SK-MEL-5 (cell line): Measurements from ENCODE around the gene RIMBP2. TPM values are rescaled to one million over a fixed set of nuclear protein-coding genes. Genes with fewer than 3 reads are reported as not detected.
"Not testable (repeated sequence)": the region's sequence is repeated elsewhere in the genome, so short reads cannot be mapped to it uniquely, and the experiment has no call there.

ENCODE experiments used
- DNase-seq: peaks from one replicate; pipeline ENCODE4 v3.0.0-alpha.2; 2016; ENCODE audit warnings: low read depth, low spot score
- in situ Hi-C: cut with HindIII; loops from 2 replicates; pipeline ENCODE4 v1.10.0; 2016; ENCODE audit warnings: low sequenced_read_pairs, high pct_unique_total_duplicates, low pct_unique_long_range_greater_than_20kb
- total RNA-seq: library from RNA; depleted of rRNA; stranded (reverse); fragments of >200 nt; shearing (Covaris generic); gene quantifications from 2 replicates; pipeline ENCODE4 v1.2.3, GENCODE V29; 2014

RIMBP2 gene
- total RNA-seq, 1 experiment from 2014 or later, result not detected

DNA sequence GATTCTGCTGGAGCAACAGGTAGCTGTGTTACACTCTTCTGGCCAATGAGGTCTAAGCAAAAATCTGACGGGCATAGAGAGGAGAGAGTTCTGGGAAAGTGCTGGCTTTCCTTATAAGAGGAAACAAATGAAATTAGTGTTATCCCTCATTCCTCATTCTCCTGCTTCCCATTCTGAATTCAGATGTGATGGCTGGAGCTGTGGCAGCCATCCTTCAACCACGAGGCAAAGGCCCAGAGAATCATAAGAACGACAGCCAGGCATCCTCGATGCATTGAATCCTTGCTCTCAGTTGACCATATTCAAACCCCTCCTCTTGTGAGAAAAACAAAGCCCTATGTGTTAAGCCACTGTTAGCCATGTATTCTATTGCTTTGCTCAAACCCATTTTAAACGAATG lies 27.5 kb upstream of the RIMBP2 start:
- no peak for DNase-seq
- in situ Hi-C loops, result no loop called here

DNA sequence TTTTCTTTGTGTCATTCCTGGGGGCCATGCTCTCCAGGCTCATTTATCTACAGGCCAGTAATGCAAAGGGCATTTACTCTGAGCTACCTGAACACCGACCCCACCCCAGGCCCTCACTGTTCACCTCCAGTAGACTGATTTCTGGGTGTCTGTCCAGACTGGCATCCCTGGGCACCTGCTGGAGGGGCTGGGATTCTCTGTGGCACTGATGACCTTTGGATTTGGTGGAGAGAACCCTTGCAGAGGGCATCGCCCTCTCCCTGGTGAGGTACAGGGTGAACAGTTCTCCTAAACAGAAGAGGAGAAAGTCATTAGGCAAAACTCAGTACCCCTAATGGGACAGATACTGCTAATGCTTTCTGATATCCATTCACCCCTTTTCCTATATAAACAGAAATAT lies 27.1 kb upstream of the RIMBP2 start:
- no peak for DNase-seq
- in situ Hi-C loops, result no loop called here

DNA sequence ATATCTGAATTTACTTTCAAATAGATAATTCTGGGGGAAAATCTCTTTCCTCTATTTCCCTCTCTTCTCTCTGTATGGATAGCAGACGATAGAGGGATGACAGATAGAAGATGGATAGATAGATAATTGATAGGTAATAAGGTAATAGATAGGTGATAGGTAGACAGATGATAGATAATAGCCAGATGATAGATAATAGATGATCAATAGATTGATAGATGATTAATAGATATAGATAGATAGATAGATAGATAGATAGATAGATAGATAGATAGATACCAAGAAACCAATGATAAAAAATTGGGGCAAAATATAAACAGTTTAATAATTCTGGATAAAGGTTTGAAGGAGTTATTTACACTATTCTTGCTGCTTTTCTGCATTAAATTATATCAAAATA lies 26.6 kb upstream of the RIMBP2 start:
- in situ Hi-C loops, result no loop called here
- DNase-seq, result no peak

DNA sequence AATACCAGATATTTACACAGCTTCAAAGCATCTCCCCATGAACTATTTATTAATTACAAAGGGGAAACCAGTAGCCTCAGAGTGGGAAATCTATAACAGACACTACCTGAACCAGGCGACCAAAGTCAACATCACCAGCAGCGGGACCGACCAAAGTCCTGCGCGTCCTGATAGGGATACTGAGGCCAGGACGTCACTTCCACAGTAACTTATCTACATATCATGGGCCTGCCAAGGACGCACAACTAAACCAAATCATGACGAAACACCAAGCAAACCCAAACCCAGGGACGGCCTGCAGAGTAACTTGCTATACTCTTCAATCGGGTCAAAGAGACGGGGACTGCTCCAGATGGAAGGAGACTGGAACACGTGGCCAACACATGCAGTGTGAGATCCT lies 26.0 kb upstream of the RIMBP2 start:
- DNase-seq, result no peak
- in situ Hi-C loops, result no loop called here

DNA sequence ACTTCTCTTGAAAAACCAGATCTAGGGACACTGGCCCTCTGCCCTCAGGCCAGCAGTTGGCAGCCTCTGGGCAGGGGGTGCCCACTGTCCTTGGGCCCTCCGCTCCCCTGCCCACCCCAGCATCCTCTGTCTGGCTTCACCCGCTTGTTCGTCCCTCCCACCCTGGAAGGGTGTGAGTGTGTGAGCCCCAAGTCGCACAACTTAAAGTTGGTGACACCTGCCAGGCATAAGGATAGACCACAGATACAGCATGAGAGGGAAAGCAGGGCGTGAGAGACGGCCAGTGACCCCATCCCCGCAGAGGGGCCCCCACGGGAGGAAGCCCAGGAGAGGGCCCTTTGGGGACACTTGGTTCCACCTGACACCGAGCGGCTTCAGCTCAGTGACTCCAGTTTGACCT lies 23.5 kb upstream of the RIMBP2 start:
- no peak for DNase-seq
- in situ Hi-C loops, result no loop called here

DNA sequence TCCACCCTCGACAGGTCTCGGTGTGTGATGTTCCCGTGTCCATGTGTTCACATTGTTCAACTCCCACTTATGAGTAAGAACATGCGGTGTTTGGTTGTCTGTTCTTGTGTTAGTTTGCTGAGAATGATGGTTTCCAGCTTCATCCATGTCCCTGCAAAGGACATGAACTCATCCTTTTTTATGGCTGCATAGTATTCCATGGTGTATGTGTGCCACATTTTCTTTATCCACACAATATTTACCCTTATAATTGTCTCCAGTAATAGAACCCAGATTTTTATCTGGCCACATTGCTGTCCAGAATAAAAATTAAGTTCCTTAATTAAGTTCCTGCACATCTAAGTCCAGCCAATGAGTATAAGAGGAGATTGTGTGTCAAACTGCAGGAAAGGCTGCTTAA lies 22.3 kb upstream of the RIMBP2 start:
- DNase-seq, in situ Hi-C loops: not testable (repeated sequence)

DNA sequence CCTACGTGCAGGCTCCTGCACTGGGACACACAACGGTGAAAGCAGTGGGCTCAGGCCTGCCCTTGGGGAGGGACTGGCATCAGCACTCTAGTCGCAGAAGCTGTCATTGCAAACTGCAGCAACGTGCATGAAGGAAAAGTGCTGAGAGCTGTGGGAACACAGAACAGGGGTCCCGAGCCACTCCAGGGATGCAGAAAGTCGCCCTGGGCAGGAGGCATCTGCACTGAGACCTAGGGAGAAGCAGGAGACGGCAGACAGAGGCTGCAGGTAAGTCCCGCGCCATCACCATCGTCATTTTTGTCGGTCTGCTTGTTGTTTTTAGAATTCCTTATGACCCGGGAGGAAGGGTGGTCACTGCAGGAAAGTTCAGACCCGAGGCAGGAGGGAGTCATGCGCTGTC lies 21.6 kb upstream of the RIMBP2 start:
- in situ Hi-C loops, result no loop called here
- DNase-seq, result no peak

DNA sequence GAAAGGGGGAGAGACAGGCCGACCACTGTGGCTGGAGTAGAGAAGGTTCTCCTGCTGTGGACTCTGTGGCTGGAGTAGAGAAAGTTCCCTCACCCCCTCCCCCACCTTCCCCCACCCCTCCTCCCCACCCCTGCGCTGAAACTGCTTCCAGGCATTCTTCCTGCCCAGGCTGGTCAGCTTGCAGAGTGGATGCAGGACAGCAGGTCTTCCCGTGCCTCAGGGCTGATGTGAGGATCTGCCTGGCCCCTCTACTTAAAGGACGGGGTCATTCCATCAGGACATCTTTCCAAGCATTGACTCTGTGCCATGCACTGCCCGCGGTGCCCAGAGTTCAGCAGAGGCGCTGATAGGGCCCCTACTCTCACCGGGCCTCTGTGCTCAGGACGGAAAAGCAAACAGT lies 13.2 kb upstream of the RIMBP2 start:
- no peak for DNase-seq
- in situ Hi-C loops, result no loop called here

DNA sequence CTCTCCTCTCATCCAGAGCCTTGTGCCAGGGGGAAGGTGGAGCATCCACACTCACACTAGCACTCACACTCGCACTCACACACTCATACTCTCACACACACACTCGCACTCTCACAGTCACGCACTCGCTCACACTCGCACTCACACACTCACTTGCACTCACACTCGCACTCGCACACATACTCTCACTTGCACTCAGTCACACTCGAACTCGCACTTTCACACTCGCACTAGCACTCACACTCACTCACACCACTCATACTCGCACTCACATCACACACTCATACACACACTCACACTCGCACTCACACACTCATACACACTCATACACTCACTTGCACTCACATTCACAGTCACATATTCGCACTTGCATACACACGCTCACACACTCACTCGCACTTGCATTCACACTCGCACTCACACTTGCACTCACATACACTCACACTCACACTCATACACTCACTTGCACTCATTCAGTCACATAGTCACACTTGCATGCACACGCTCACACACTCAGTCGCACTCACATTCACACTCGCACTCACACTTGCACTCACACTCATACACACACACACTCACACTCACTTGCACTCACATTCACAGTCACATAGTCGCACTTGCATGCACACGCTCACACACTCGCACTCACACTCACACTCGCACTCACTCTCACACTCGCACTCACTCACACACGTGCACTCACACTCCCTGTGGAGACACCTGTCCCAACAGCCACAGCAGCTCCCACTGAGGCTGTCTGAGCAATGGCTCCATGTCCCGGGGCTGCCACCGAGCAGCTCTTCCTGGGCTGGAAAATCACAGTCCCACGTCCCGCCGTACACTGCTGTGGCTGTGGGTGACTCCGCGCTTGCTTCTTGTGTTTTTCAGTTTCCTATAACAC lies 12.3 kb upstream of the RIMBP2 start:
- in situ Hi-C loops, result no loop called here

DNA sequence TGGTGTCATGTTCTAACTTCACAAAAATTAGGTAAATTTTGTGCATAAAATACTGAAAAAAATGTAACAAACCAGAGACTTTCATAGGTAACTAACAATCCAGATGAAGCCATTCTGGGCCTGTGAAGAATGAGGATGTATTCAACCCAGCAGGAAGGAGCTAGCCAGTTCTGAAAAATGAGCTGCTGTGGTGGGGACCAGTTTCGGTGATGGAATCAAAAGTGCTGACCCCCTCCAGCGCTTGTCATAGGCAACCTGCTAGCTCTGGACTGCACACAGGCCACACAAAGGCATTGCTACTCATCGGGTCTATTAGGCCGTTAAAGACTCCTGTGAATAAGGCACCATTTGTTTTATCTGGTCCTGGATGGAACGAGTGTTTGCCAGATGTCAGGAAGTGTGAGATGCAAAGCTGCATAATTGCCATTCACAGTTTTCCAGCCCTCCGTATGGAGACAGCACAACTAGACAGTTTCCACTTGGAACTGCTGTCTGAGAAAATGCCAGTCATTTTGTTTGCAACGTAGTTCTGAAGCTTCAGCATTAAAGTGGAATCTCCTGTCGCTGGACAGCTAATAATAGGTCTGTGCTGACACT lies 3.3 kb upstream of the RIMBP2 start:
- in situ Hi-C loops, result no loop called here
- DNase-seq, result no peak

More for the DNA sequence above, 12.3 kb upstream of the RIMBP2 start:
- DNase-seq, result no peak

DNA sequence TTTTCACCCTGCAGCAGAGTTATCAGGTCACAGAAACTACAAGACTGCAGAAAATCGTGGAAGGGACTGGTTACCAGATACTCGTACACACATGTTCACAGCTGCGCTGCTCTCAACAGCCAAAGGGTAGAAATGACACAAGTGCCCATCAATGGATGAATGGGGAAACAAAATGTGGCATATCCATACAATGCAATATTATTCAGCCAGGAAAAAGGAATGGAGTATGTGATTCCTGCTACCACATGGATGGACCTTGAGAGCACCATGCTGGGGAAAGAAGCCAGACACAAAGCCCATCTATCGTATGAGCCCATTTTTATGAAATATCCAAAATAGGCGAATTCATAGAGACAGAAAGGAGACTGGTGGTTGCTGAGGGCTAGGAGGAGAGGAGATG lies 1.7 kb upstream of the RIMBP2 start:
- DNase-seq, result no peak
- in situ Hi-C loops, result no loop called here

DNA sequence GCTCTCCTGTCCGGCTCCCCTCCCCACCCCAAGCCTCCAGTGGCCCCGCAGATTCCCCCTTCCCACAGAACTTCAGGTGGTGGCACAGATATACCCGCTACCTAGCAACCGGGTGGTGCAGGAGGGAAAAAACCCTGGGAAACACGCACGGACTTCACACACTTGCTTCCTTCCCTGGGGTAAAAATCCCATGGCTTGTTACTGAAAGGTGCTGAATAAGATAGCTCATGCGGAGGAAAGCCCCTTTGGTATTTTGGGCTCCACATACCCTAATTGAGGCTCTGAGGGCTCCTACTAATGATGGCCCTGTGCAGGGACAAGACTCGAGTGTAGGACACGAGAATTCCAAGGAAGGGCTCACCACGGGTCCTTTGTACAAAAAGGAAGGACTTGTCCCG lies 869 bp upstream of the RIMBP2 start:
- no peak for DNase-seq
- in situ Hi-C loops, result no loop called here

DNA sequence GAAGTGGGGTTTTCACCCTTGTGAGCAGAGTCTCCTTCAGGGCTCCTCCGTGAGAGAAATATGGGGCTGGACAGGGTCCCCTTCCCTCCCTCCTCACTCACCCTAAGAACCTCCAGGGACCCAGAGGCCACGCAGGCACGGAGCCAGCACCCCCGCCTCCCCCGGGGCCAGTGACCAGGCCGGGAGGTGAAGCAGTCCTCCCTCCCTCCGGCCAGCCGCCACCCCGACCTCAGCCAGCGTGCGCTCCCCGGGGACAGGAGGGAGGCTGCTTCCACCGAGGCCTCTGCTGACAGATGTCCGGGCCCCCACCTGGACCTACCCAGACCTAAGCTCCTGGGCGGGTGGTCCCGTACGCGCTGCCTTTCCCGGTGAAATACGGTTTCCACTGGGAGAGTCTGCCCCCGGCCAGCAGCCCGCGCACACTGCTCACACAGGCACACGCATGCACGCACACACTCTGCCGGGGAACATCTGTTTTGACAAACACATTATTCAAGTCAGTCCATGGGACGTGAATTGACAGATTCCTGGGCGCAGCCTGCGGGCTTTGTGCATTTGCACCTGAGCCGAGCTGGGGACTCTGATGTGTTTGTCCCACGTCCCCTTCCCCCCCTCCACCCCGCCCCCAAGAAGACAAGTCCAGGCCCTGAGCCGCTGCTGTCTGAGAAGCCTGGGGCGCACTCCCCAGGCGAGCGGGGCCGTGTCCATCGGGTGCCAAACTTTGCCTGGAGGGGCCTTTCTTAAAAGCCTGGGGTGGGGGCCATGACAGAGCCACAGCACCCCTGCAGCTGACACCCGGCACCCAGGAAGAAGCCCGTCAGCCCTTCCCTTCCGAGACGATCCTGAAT lies 725 bp downstream of the RIMBP2 start:
- in situ Hi-C loops, result no loop called here

DNA sequence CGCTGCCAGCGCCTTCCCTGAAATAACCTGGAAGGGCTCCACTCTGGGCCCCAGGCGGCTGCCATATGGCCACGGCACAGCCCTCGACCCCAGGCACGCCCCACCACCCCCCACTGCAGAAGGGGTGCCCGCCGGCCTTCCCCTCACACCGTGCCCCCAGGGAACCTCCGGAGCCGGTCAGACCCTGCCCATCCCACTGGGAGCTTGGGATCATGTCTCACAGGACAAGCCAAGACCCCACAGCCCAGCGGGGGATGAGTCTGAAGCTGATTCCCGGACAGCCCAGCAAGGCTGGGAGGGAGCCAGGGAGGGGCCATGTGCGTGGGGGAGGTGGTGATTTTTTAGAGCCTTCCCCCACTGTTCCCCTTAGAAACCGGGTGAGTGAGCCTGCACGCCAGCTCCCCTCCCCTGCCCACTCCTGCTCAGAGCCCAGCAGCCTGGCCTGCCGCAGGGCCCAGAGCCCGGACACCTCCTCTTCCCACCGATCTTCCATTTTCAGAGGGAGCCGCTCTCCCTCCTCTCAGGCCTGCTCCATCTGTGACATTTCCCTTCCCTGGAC lies 1.4 kb downstream of the RIMBP2 start:
- no peak for DNase-seq
- in situ Hi-C loops, result no loop called here

More for the DNA sequence above, 725 bp downstream of the RIMBP2 start:
- DNase-seq, result no peak

DNA sequence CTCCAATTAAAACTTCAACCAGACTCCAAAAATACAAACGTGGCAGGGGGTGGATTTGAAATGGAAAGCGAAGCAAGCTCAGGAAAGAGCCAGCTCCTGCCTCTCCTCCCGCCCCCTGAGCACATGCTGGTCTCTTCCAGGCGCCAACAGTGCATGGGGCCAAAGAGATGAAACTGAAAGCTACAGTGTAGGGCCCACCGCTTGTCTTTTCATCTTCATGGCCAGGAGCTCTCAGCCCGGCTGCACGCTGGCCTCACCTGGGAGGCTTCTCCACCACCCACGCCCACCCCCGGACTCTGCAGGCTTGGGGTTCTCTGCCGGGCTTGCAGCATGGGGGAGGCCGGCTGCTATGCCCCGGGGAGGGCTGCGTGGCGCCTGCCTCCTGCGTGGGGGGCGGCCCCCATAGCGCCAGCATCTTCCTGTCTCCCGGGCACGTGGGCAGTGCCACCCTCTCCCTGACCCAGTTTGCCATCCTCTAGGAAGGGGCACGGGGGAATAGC lies 2.0 kb downstream of the RIMBP2 start:
- DNase-seq, result no peak
- in situ Hi-C loops, result no loop called here

DNA sequence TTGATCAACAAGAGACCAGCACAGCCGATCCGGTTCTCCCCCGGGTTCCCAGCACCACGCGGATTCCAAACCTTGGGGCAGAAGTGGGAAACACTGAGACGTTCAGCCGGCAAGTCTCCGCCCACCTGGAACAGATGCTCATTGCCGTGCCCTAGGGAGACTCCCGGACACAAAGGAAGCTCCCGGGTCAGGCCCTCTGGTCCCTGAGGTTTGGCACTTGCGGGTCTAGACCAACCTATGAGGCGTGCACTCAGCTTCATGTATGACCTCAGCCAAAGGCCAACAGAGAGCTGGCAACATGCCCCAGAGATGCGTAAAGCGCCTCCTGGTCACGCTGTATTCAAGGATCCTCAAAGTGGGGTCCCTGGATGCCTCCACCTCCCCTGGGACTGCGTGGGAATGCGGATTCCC lies 2.5 kb downstream of the RIMBP2 start:
- DNase-seq, result no peak
- in situ Hi-C loops, result no loop called here

DNA sequence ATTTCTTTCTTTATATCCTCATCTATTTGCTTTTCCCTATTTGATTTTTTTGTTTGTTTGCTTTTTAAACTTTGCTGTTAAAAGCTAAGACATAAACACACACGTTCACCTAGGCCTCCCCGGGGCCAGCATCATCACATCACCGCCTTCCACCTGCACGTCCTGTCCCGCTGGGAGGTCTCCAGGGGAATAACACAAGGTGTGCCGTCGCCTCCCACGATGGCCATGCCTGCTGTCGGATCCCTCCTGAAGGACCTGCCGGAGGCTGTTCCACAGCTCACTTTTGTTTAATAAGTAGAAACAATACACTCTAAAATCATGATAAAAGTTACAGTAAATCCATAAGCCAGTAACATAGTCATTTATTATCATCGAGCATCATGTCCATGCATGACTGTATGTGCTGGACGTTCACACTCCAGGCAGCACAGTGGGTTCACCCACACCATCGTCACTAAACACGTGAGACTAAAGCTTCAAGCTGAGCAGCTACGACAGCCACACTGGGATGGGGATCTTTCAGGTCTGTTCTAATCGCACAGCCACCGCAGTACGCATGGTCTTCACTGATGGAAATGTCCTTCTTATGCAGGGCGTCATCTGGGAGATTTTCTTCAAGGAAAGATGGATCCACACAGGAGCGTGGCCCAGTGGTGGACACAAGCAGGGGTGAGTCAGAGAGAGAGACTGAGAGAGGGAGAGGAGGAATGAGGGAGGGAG lies 3.6 kb downstream of the RIMBP2 start:
- no peak for DNase-seq
- in situ Hi-C loops, result no loop called here
